HG03354 (cell line): ENCODE results near the gene CYTH2.
"Not testable (repeated sequence)": the region's sequence is repeated elsewhere in the genome, so short reads cannot be mapped to it uniquely, and the experiment has no call there.

Experiments used
- ATAC-seq: cut with Tn5 transposase; IDR thresholded peaks from one replicate; pipeline ENCODE4 v1.9.1; 2021; ENCODE audit warnings: mild to moderate bottlenecking; ENCODE audit not compliant: unreplicated experiment, poor library complexity, severe bottlenecking

The CYTH2 gene

GRCh38 chr19:48508729-48509411 is 39.7 kb downstream of the CYTH2 start:
- ATAC-seq = no peak

DNA sequence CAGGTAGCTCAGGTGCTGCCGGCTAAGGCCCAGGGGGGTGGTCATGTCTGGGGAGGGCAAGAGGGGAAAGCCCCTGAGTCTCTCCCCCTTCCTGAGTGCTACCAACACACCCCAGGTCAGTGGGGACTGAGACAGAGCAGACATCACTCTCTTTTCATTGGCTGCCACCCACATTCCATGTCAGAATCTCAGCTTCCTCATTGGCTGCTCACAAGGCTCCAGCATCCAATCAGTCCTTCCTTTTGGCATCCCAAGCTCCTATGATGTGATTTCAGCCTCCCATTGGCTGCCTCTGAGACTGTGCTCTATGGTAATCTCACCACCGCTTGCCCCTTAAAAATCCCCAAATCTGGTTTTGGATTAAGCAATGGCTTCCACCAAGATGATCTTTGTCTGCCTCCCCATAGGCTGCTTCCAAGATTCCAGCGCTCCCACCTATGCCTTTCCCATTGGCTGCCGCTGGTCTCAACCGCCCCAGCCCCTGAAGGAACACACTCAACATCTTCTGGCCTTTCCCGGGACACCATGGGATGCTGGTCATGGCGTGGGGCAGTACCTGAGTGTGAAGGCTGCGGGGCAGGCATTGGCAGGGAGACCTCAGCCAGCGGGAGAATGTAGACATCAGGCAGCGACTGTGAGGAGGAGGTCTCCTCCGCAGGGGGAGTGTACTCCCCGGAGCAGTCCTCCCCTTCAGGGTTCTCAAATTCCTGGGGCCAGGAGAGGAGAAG is 40.5 kb downstream of the CYTH2 start:
- no peak for ATAC-seq

DNA sequence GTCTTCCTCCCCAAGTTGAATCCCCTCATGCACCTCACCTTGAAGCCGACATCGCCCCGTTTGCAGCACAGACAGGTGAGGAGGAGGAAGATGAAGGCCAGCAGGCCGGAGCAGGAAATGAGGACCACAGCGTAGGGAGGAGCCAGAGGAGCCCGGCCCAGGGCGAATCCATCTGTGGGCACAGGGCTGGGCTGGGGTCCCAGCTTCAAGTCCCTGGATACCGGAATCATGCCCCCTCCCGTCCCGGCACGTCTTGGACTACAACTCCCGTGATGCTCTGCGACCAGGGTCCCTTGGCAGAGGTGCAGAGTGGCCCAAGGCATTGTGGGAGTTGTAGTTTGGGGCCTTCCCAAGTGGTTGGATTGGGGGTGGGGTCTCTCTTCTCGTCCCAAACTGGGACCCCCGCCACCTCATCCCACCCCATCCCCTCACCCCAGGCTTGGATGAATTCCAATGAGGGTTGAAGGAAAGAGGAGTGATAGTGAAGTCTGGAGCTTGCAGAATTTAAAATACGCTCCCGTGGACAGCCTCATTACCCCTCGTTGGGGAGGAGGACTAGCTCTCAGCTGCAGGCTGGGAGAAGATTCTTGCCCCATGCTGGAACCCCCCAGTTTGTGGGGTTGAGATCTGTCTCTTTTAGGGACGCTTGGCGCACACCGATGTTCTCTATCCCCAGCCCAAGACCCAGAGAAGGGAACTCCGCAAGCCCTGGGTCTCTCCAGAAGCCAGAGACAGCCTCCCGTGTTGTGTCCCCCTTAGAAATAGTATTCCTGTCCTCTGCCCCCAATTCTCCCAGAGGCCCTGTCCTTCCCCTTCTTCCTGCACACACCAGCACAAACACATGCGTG is 41.5 kb downstream of the CYTH2 start:
- no peak for ATAC-seq

DNA sequence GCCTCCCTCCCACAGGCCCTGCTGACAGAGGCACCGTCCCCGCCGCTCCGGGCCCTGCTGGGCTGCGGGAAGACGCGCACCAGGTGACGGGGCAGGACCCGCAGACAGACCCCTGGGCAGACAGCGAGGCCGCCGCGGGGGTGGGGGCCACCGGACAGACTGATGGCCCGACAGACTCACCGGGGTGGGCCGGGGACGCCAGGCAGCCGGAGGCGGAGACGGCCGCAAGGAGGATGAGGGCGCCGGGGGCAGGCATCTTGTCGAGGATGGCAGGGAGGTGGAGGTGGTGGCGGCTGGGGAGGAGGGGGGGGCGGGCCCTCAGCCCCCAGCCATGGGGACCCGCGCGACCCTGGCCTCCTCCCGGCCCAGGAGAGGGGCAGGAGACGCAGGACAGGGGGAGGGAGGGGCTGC is 42.2 kb downstream of the CYTH2 start:
- no peak for ATAC-seq

GRCh38 chr19:48511800-48512503 is 42.8 kb downstream of the CYTH2 start, which contains the start of gene LMTK3:
Gene LMTK3, minus strand, starts transcription at chr19:48511835. Its CDS starts 259 bp downstream, at chr19:48511576.
- no peak for ATAC-seq

GRCh38 chr19:48512504-48513288 is 43.5 kb downstream of the CYTH2 start:
- ATAC-seq = no peak

GRCh38 chr19:48513289-48514122 is 44.3 kb downstream of the CYTH2 start:
- ATAC-seq = peak; percentile 51

DNA sequence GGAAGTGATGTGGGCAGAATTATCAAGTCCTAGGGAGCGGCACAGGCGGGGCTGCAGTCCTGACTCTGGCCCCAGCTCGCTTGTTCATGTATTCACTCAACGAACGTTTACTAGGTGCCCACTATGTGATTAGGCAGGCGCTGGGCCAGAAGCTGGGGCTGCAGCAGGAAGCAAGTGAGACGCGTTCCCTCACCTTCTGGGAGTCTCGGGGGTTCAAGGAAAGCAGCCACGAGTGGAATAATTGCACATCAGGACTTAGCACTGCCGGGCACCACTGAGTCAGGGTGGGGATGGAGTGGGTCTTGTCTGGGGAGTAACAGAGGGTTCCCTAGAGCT is 44.9 kb downstream of the CYTH2 start:
- ATAC-seq = no peak

- no peak for ATAC-seq
Measured at GRCh38 chr19:48516536-48516935, 47.4 kb downstream of the CYTH2 start.

GRCh38 chr19:48518207-48518606 is 49.0 kb downstream of the CYTH2 start:
- no peak for ATAC-seq

DNA sequence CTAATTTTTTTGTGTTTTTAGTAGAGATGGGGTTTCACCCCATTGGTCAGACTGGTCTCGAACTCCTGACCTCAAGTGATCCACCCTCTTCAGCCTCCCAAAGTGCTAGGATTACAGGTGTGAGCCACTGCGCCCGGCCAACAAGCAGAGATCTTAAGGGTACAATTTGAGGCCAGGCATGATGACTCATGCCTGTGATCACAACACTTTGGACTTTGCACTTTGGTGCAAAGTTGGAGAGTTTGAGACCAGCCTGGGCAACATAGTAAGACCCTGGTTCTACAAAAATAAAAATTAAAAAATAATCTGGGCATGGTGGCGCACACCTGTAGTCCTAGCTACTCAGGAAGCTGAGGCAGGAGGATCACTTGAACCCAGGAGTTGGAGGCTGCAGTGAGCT is 50.3 kb downstream of the CYTH2 start:
- ATAC-seq = not testable (repeated sequence)

DNA sequence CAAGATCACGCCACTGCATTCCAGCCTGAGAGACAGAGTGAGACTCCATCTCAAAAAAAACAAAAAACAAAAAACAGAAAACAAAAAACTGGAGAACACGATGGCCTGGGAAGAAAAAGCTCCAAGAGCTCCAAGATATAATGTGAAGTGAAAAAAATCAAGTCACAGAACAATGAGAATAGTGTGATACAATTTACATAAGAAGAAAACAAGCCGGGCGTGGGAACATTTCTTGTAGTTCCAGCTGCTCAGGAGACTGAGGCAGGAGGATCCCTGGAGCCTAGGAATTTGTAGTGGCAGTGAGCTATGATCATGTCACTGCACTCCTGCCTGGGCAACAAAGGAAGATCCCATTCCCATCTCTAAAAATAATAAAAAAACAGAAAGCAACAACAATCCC is 51.0 kb downstream of the CYTH2 start:
- ATAC-seq = no peak

- no peak for ATAC-seq
Measured at GRCh38 chr19:48524221-48524620, 55.1 kb downstream of the CYTH2 start.

DNA sequence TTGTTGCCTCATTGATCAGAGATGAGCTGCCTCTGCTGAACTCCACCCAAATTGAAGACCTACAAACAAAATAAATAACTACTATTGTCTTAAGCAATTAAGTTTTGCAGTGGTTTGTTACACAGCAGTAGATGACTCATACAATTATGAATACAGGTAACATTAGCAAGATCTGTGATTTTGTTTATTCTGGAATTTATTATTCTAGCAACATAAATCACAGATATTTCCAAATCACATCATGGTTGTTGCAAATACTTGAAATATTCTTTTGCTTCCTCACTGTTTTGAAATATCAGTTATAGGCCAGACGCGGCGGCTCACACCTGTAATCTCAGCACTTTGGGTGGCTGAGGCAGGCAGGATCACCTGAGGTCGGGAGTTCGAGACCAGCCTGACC is 55.6 kb downstream of the CYTH2 start:
- no peak for ATAC-seq

GRCh38 chr19:48529156-48529555 is 60.0 kb downstream of the CYTH2 start:
- ATAC-seq = no peak

DNA sequence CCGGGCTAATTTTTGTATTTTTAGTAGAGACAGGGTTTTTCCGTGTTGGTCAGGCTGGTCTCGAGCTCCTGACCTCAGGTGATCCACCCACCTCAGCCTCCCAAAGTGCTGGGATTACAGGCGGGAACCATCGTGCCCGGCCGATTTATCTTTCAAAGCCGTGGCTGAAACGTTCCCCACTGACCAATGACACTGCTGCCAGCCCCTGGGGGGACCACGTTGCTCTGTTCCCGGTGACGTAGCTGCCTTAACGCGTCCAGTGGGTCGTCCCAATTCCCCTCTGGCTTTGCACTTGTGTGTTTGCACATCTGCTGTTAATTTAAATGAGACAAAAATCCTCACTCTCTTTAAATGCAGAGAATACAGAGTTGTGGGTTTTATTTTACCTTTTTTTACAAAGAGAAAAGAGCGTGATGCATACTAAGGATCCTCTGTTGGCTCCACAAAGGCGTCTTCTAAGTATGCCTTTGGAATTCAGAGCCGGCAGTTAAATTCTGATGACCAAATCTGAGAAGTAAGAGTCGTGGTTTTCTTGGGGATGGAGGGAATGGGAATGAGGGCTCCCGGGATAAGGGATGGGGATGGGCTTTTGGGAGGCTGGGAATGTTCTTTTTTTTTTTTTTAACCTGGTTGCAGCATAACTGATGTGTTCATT is 61.0 kb downstream of the CYTH2 start:
- no peak for ATAC-seq

DNA sequence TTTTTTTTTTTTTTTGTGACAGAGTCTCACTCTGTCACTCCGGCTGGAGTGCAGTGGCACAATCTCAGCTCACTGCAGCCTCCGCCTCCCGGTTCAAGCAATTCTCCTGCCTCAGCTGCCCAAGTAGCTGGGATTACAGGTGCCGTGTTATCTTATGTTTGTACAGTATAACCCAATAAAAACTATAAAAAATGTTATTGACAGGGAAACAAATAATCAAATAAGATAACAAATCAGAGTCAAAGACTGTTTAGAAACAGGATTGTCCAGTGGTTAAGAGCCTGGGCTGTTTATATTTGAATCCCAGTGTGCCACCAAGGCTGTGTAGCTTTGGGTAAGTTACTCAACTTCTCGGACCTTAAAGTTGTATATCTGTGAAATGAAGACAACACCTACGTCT is 61.6 kb downstream of the CYTH2 start:
- no peak for ATAC-seq
